Cardiac muscle cell (in vitro differentiated cells and primary cell): Measurements from ENCODE around the gene IGSF23. TPM values are rescaled to one million over a fixed set of nuclear protein-coding genes. Genes with fewer than 3 reads are reported as not detected.
"Not testable (repeated sequence)": the region's sequence is repeated elsewhere in the genome, so short reads cannot be mapped to it uniquely, and the experiment has no call there.

ENCODE experiments used
- DNase-seq, 2 donors: peaks; one replicate each; pipeline versions ENCODE4 v3.0.0 to v3.0.0-alpha.2; 2010 to 2017; ENCODE audit warnings: low read depth in 1 of 2, low spot score in 1 of 2
- H3K27ac ChIP-seq: fragments of 200-600 bp; sonication (generic); 2 replicates; pipeline ENCODE4 v1.5.1; 2016
- H3K27me3 ChIP-seq: fragments of 200-600 bp; sonication (generic); 2 replicates; pipeline ENCODE4 v1.6.0; 2016; ENCODE audit warnings: control low read depth
- H3K36me3 ChIP-seq: fragments of 200-600 bp; sonication (generic); 2 replicates; pipeline ENCODE4 v1.5.1; 2016; ENCODE audit warnings: control low read depth
- H3K4me1 ChIP-seq: fragments of 200-600 bp; sonication (generic); 2 replicates; pipeline ENCODE4 v1.8.1; 2017; ENCODE audit warnings: low read depth, mild to moderate bottlenecking, mixed run types
- H3K4me3 ChIP-seq: fragments of 200-600 bp; sonication (generic); 2 replicates; pipeline ENCODE4 v1.5.1; 2016; ENCODE audit warnings: mild to moderate bottlenecking
- H3K9me3 ChIP-seq: fragments of 200-600 bp; sonication (generic); 2 replicates; pipeline ENCODE4 v1.5.1; 2017; ENCODE audit warnings: low read depth, mild to moderate bottlenecking, control low read depth
- CTCF ChIP-seq: IDR thresholded peaks from 2 replicates; pipeline ENCODE4 v1.5.1; 2012; ENCODE audit warnings: low read depth, mild to moderate bottlenecking, low read length
- polyA plus RNA-seq: library from polyadenylated mRNA; unstranded; fragments of >200 nt; fragmentation: Nextera tagmentation; extraction: Ambion mirVana; gene quantifications from 2 replicates; pipeline ENCODE4 v1.2.1, GENCODE V29; 2016
- total RNA-seq: library from RNA; depleted of rRNA; stranded (reverse); fragments of >200 nt; gene quantifications from 2 replicates; pipeline ENCODE4 v1.2.3, GENCODE V29; 2016

The IGSF23 gene
- total and polyA plus RNA-seq, 2 experiments from 2014 or later: not detected

- Histone ChIP-seq H3K4me3 (no peak overlapping the region), H3K27ac (no peak overlapping the region)
Measured at GRCh38 chr19:44677019-44677811, 63.9 kb downstream of the IGSF23 start.

GRCh38 chr19:44680536-44680935 lies 67.2 kb downstream of the IGSF23 start:
- Histone ChIP-seq H3K27ac (no peak overlapping the region), H3K36me3 (no peaks in the 10 kb centered on the region), H3K4me1 (no peaks in the 10 kb centered on the region), H3K27me3 (no peaks in the 10 kb centered on the region), H3K9me3 (no peaks in the 10 kb centered on the region), H3K4me3 (no peak overlapping the region)
- DNase-seq: no peak
- no peak for TF ChIP-seq CTCF

More at GRCh38 chr19:44677019-44677811, 63.9 kb downstream of the IGSF23 start:
- TF ChIP-seq CTCF: no peak
- Histone ChIP-seq H3K4me1 (no peaks in the 10 kb centered on the region), H3K27me3 (no peaks in the 10 kb centered on the region), H3K36me3 (no peaks in the 10 kb centered on the region), H3K9me3 (no peaks in the 10 kb centered on the region)
- peak in 1 of 2 donors; percentile 63 for DNase-seq

- DNase-seq: no peak
- TF ChIP-seq CTCF: no peak
- H3K27me3 ChIP-seq: no peaks in the 10 kb centered on the region
- H3K4me1 ChIP-seq: no peaks in the 10 kb centered on the region
- no peak overlapping the region for H3K27ac ChIP-seq
- no peak overlapping the region for H3K4me3 ChIP-seq
- no peaks in the 10 kb centered on the region for H3K9me3 ChIP-seq
- no peaks in the 10 kb centered on the region for H3K36me3 ChIP-seq
Measured at GRCh38 chr19:44681992-44682790, 68.8 kb downstream of the IGSF23 start.

GRCh38 chr19:44682807-44683206 lies 69.4 kb downstream of the IGSF23 start:
- no peaks in the 10 kb centered on the region for H3K4me1 ChIP-seq
- H3K36me3 ChIP-seq: no peaks in the 10 kb centered on the region
- H3K27me3 ChIP-seq: no peaks in the 10 kb centered on the region
- H3K4me3 ChIP-seq: no peak overlapping the region
- no peaks in the 10 kb centered on the region for H3K9me3 ChIP-seq
- no peak for TF ChIP-seq CTCF
- no peak overlapping the region for H3K27ac ChIP-seq
- DNase-seq: no peak

- no peaks in the 10 kb centered on the region for H3K27me3 ChIP-seq
- no peak overlapping the region for H3K4me3 ChIP-seq
- no peaks in the 10 kb centered on the region for H3K9me3 ChIP-seq
- DNase-seq: no peak
- H3K4me1 ChIP-seq: no peaks in the 10 kb centered on the region
- no peak for TF ChIP-seq CTCF
- no peaks in the 10 kb centered on the region for H3K36me3 ChIP-seq
- no peak overlapping the region for H3K27ac ChIP-seq
Measured at GRCh38 chr19:44683434-44684210, 70.3 kb downstream of the IGSF23 start.

- not testable (repeated sequence) for H3K27me3 ChIP-seq, H3K4me3 ChIP-seq, H3K9me3 ChIP-seq, H3K36me3 ChIP-seq, H3K27ac ChIP-seq, H3K4me1 ChIP-seq, DNase-seq
Measured at GRCh38 chr19:44684396-44684795, 71.0 kb downstream of the IGSF23 start.
